CD14-positive monocyte (primary cell): ENCODE results near the gene NR6A1. TPM values are rescaled to one million over a fixed set of nuclear protein-coding genes. Genes with fewer than 3 reads are reported as not detected.

ENCODE experiments used
- DNase-seq, 3 donors: peaks; one replicate each; pipeline ENCODE4 v3.0.0-alpha.2; 2011 to 2022
- H2AFZ ChIP-seq: 2 replicates; pipeline ENCODE4 v1.6.0; 2012; ENCODE audit warnings: mild to moderate bottlenecking, low read depth, low read length, inconsistent platforms; ENCODE audit not compliant: insufficient read depth, poor library complexity, severe bottlenecking
- H3K27ac ChIP-seq, 2 donors: 1 replicate in 1 of 2; 2 replicates in 1 of 2; pipeline ENCODE4 v1.5.1; 2012 to 2013; ENCODE audit warnings: low read length in 2 of 2, control low read depth in 1 of 2, inconsistent platforms in 1 of 2, low read depth in 1 of 2, mild to moderate bottlenecking in 1 of 2
- H3K27me3 ChIP-seq, 2 donors: one replicate each; pipeline versions ENCODE4 v1.6.0 to v1.6.1; 2011 to 2013; ENCODE audit warnings: low read length in 2 of 2; ENCODE audit not compliant: control insufficient read depth in 2 of 2, insufficient read depth in 2 of 2
- H3K36me3 ChIP-seq, 2 donors: replicated peaks in 1 of 2; 1 replicate in 1 of 2; 2 replicates in 1 of 2; pipeline versions ENCODE4 v1.5.1 to v1.6.1; 2012 to 2013; ENCODE audit warnings: low read length in 2 of 2, control low read depth in 1 of 2, inconsistent platforms in 1 of 2, mild to moderate bottlenecking in 1 of 2; ENCODE audit not compliant: insufficient read depth in 2 of 2, control insufficient read depth in 1 of 2
- H3K4me1 ChIP-seq, 2 donors: 1 replicate in 1 of 2; 2 replicates in 1 of 2; pipeline versions ENCODE4 v1.5.1 to v1.6.1; 2012 to 2013; ENCODE audit warnings: low read length in 2 of 2, control low read depth in 1 of 2, inconsistent platforms in 1 of 2, mild to moderate bottlenecking in 1 of 2, moderate library complexity in 1 of 2; ENCODE audit not compliant: insufficient read depth in 2 of 2, control insufficient read depth in 1 of 2
- H3K4me2 ChIP-seq: replicated peaks from 2 replicates; pipeline ENCODE3; 2012; ENCODE audit warnings: low read length, moderate library complexity, mild to moderate bottlenecking; ENCODE audit not compliant: poor library complexity, severe bottlenecking; ENCODE audit errors: extremely low read depth
- H3K4me3 ChIP-seq, 3 experiments: fragments of 200-600 bp in 1 of 3; sonication (generic) in 1 of 3; replicated peaks in 1 of 3; 1 replicate in 2 of 3; 2 replicates in 1 of 3; pipeline ENCODE4 v1.5.1; 2011 to 2013; ENCODE audit warnings: low read length in 3 of 3, mild to moderate bottlenecking in 3 of 3, control low read depth in 2 of 3, low read depth in 2 of 3, inconsistent platforms in 1 of 3, moderate library complexity in 1 of 3
- H3K79me2 ChIP-seq: 2 replicates; pipeline ENCODE4 v1.6.0; 2012; ENCODE audit warnings: mild to moderate bottlenecking, control low read depth, inconsistent platforms, low read length, moderate library complexity; ENCODE audit not compliant: insufficient read depth
- H3K9ac ChIP-seq: 2 replicates; pipeline ENCODE4 v1.6.0; 2017; ENCODE audit warnings: low read length, mild to moderate bottlenecking; ENCODE audit not compliant: insufficient read depth, poor library complexity, severe bottlenecking
- H3K9me3 ChIP-seq, 2 donors: replicated peaks in 1 of 2; 1 replicate in 1 of 2; 2 replicates in 1 of 2; pipeline versions ENCODE4 v1.5.1 to v1.6.1; 2012 to 2013; ENCODE audit warnings: low read length in 2 of 2, control low read depth in 1 of 2; ENCODE audit not compliant: control insufficient read depth in 1 of 2, insufficient read depth in 1 of 2
- H4K20me1 ChIP-seq: 2 replicates; pipeline ENCODE4 v1.6.0; 2012; ENCODE audit warnings: mild to moderate bottlenecking, low read length, control low read depth, moderate library complexity; ENCODE audit not compliant: insufficient read depth
- H3K27ac Mint-ChIP-seq, 7 donors: one replicate each; pipeline ENCODE4 v1.8.0; 2020; ENCODE audit warnings: mild to moderate bottlenecking in 7 of 7, mixed read lengths in 7 of 7, moderate library complexity in 6 of 7, inconsistent platforms in 2 of 7
- H3K27me3 Mint-ChIP-seq, 3 donors: one replicate each; pipeline ENCODE4 v1.8.0; 2021 to 2022; ENCODE audit warnings: low read depth in 3 of 3, mild to moderate bottlenecking in 3 of 3, mixed read lengths in 3 of 3, moderate library complexity in 3 of 3, inconsistent platforms in 1 of 3
- H3K36me3 Mint-ChIP-seq, 2 donors: one replicate each; pipeline ENCODE4 v1.8.0; 2020; ENCODE audit warnings: mixed read lengths in 2 of 2, inconsistent platforms in 1 of 2, mild to moderate bottlenecking in 1 of 2
- H3K4me1 Mint-ChIP-seq: one replicate; pipeline ENCODE4 v1.8.0; 2020; ENCODE audit warnings: mild to moderate bottlenecking, mixed read lengths
- H3K4me3 Mint-ChIP-seq, 2 donors: one replicate each; pipeline ENCODE4 v1.8.0; 2020; ENCODE audit warnings: mild to moderate bottlenecking in 2 of 2, mixed read lengths in 2 of 2, moderate library complexity in 1 of 2
- H3K9me3 Mint-ChIP-seq, 7 donors: one replicate each; pipeline ENCODE4 v1.8.0; 2020 to 2022; ENCODE audit warnings: mixed read lengths in 7 of 7, mild to moderate bottlenecking in 6 of 7, moderate library complexity in 6 of 7, inconsistent platforms in 2 of 7
- CTCF ChIP-seq: fragments of 200-600 bp; IDR thresholded peaks from one replicate; pipeline ENCODE4 v1.8.0; 2022; ENCODE audit warnings: antibody characterized with exemption, mild to moderate bottlenecking
- WGBS: methylation state at CpG from one replicate; pipeline ENCODE4 v1.1.5; 2013; ENCODE audit warnings: missing lambda C conversion rate; ENCODE audit not compliant: insufficient coverage; 5-methylcytosine and 5-hydroxymethylcytosine counted together
- intact Hi-C, 2 donors: fragments of 100-400 bp; cut with micrococcal nuclease; formaldehyde crosslinking; loops; one replicate each; pipeline versions ENCODE4 v1.15.0 to v1.15.1; 2023
- polyA plus RNA-seq, 3 donors: library from polyadenylated mRNA; depleted of rRNA in 1 of 3; unstranded in 2 of 3; stranded (reverse) in 1 of 3; fragments of 300-500 nt in 2 of 3; fragments of >200 nt in 1 of 3; fragmentation: Illumina TruSeq in 2 of 3; gene quantifications; 1 replicate in 2 of 3; 2 replicates in 1 of 3; pipeline ENCODE4 v1.2.3, GENCODE V29; 2012 to 2021

Gene NR6A1
- polyA plus RNA-seq, 3 donors, result 0.15 to 2.9 (median 0.28) TPM

DNA sequence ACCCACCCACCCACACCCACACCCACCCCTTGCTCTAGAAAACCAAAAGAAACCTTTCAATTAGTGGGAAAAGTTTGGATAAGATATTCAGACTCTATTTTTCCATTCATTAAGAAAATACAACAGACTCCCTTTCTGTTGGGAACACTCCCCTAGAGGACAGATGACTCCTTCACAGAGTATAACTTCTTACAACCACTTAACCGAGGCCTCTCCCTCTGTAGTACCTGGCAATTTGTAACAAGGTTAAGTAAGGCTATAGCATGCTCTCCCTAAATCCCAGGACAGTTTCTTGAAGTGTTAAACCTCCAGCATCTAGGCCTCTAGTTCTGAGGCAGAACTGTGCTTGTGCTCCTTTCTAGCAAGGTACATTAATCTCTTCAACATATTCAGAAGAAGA, 188.0 kb downstream of the NR6A1 start:
- Histone ChIP-seq H3K4me3 (no peak overlapping the region), H3K27me3 (no peaks in the 10 kb centered on the region), H3K36me3 (no peaks in the 10 kb centered on the region), H2AFZ (no peak overlapping the region), H3K4me1 (no peaks in the 10 kb centered on the region), H3K79me2 (no peaks in the 10 kb centered on the region), H3K4me2 (no peak overlapping the region), H4K20me1 (peaks cover 3% of the 10 kb centered on the region), H3K9me3 (no peaks in the 10 kb centered on the region), H3K9ac (no peak overlapping the region), H3K27ac (no peak overlapping the region)
- no peak overlapping the region for H3K27ac Mint-ChIP-seq
- H3K4me3 Mint-ChIP-seq, result no peak overlapping the region
- DNase-seq, result no peak
- WGBS, result no CpG with 5 or more reads among the region's 1 CpG
- H3K36me3 Mint-ChIP-seq, result no peaks in the 10 kb centered on the region
- H3K27me3 Mint-ChIP-seq, result peaks cover 0 to 2% (median 0%) of the 10 kb centered on the region in 3 donors
- TF ChIP-seq CTCF, result no peak
- H3K4me1 Mint-ChIP-seq, result peaks cover 7% of the 10 kb centered on the region
- no peaks in the 10 kb centered on the region for H3K9me3 Mint-ChIP-seq
- intact Hi-C loops, result no loop called here

GRCh38 chr9:124580186-124580585, 190.9 kb downstream of the NR6A1 start:
- no peak overlapping the region for H2AFZ ChIP-seq
- no peak overlapping the region for H3K27ac ChIP-seq
- no peak for TF ChIP-seq CTCF
- H4K20me1 ChIP-seq, result peaks cover 3% of the 10 kb centered on the region
- no peak overlapping the region for H3K4me2 ChIP-seq
- Mint-ChIP-seq H3K9me3 (no peaks in the 10 kb centered on the region), H3K27me3 (peaks cover 0 to 1% (median 0%) of the 10 kb centered on the region in 3 donors), H3K4me1 (peaks cover 7% of the 10 kb centered on the region), H3K36me3 (no peaks in the 10 kb centered on the region), H3K27ac (no peak overlapping the region), H3K4me3 (no peak overlapping the region)
- WGBS, result no CpG with 5 or more reads among the region's 1 CpG
- H3K79me2 ChIP-seq, result no peaks in the 10 kb centered on the region
- H3K4me1 ChIP-seq, result no peaks in the 10 kb centered on the region
- intact Hi-C loops, result no loop called here
- H3K9me3 ChIP-seq, result no peaks in the 10 kb centered on the region
- no peaks in the 10 kb centered on the region for H3K36me3 ChIP-seq
- DNase-seq, result no peak
- H3K9ac ChIP-seq, result no peak overlapping the region
- no peak overlapping the region for H3K4me3 ChIP-seq
- H3K27me3 ChIP-seq, result no peaks in the 10 kb centered on the region
